Heart left ventricle (tissue), 16 donors: ENCODE results near the gene SSC5D. TPM values are rescaled to one million over a fixed set of nuclear protein-coding genes. Genes with fewer than 3 reads are reported as not detected.

ENCODE experiments used
- ATAC-seq, 4 donors: fragments of 200-7000 bp; cut with Tn5 transposase; one replicate each; pipeline ENCODE4 v1.9.1; 2020 to 2022; ENCODE audit warnings: moderate library complexity in 4 of 4, mild to moderate bottlenecking in 3 of 4, moderate number of reproducible peaks in 1 of 4
- DNase-seq, 5 donors: peaks; one replicate each; pipeline ENCODE4 v3.0.0-alpha.2; 2020
- H3K27ac ChIP-seq, 12 donors: fragments of 200-600 bp; sonication (generic) in 4 of 12; one replicate each; pipeline versions ENCODE4 v1.5.0 to v1.8.0; 2016 to 2022; ENCODE audit warnings: mild to moderate bottlenecking in 2 of 12
- H3K27me3 ChIP-seq, 9 donors: fragments of 200-600 bp; sonication (generic) in 2 of 9; one replicate each; pipeline versions ENCODE4 v1.5.1 to v1.8.0; 2016 to 2022; ENCODE audit warnings: mild to moderate bottlenecking in 3 of 9
- H3K36me3 ChIP-seq, 9 donors: fragments of 200-600 bp; sonication (generic) in 2 of 9; one replicate each; pipeline versions ENCODE4 v1.5.0 to v1.8.0; 2018 to 2022; ENCODE audit warnings: mild to moderate bottlenecking in 2 of 9
- H3K4me1 ChIP-seq, 12 donors: fragments of 200-600 bp; sonication (generic) in 4 of 12; one replicate each; pipeline versions ENCODE4 v1.5.0 to v1.8.0; 2016 to 2022; ENCODE audit warnings: mild to moderate bottlenecking in 3 of 12
- H3K4me3 ChIP-seq, 12 donors: fragments of 200-600 bp; sonication (generic) in 4 of 12; one replicate each; pipeline versions ENCODE4 v1.5.0 to v1.8.0; 2017 to 2022; ENCODE audit warnings: mild to moderate bottlenecking in 9 of 12, moderate library complexity in 4 of 12
- H3K9me3 ChIP-seq, 12 donors: fragments of 200-600 bp; sonication (generic) in 4 of 12; one replicate each; pipeline versions ENCODE4 v1.5.0 to v1.8.0; 2016 to 2022; ENCODE audit warnings: mild to moderate bottlenecking in 1 of 12
- CTCF ChIP-seq, 12 donors: fragments of 200-600 bp; sonication (generic) in 4 of 12; IDR thresholded peaks; one replicate each; pipeline versions ENCODE4 v1.5.0 to v1.8.0; 2018 to 2022; ENCODE audit warnings: antibody characterized with exemption in 12 of 12, mild to moderate bottlenecking in 5 of 12
- POLR2A ChIP-seq, 2 donors: fragments of 450-650 bp; IDR thresholded peaks; one replicate each; pipeline ENCODE4 v1.6.1; 2017; ENCODE audit warnings: antibody characterized with exemption in 2 of 2, mild to moderate bottlenecking in 2 of 2, moderate library complexity in 2 of 2
- WGBS, 4 donors: extraction: QIAGEN DNeasy Blood & Tissue Kit in 2 of 4; methylation state at CpG; one replicate each; pipeline versions ENCODE4 v1.1.5 to v1.1.7; 2013 to 2018; 5-methylcytosine and 5-hydroxymethylcytosine counted together
- intact Hi-C, 10 donors: fragments of 100-400 bp; cut with DNase I; formaldehyde crosslinking; loops; one replicate each; pipeline versions ENCODE4 v1.11.1 to v1.14.2; 2022
- polyA plus RNA-seq, 2 donors: library from polyadenylated mRNA; stranded (reverse); fragments of 200-250 nt; gene quantifications; one replicate each; pipeline ENCODE4 v1.2.3, GENCODE V29; 2013
- total RNA-seq, 9 donors: library from RNA; depleted of rRNA in 2 of 9; stranded (reverse); fragments of >200 nt in 2 of 9; fragmentation: NEBNext Ultra II Directional in 3 of 9; extraction: Animal tissue kit (Norgen Biotek cat#: 25700) in 3 of 9; gene quantifications; one replicate each; pipeline versions ENCODE4 v1.1.0 to v1.2.4, GENCODE V29; 2016 to 2023
- donor health status: ischemic (EF 13 %, LVEDD 7.1; RV severe dilation, severe dysfunction).
- donor health status: healthy with polysubstance abuse.
- donor health status: DM: no; HTN: yes; CAD: no.
- donor health status: DM: no; HTN: no; CAD: no.
- donor health status: ischemic (EF 25% LVEDD 6.9; RV normal size, moderate dysfunction).
- donor health status: ischemic (EF 25% LVEDD 5.7; RV mildly dilated, moderate dysfunction).
- donor health status: healthy.
- donor health status: DM: yes; HTN: yes; CAD: no.
- donor health status: ischemic (EF 35%, LVEDD 5.7; RV mildly dilated, moderate dysfunction).
- donor health status: nonischemic (EF 11% LVEDD 7.7; RV severe dilation, severe dysfunction).
- donor health status: DM: yes; HTN: yes; CAD: no.
- donor health status: PGD.
- donor health status: ischemic (EF 29% LVEDD 5.4; RV normal size, mild dysfunction).
- donor health status: nonischemic (EF 23%, LVEDD 6.1; RV moderate dilation, normal function).

Gene SSC5D
- total and polyA plus RNA-seq, 11 donors: 0.91 to 6.2 (median 3.1) TPM

GRCh38 chr19:55503157-55503501 lies 14.9 kb downstream of the SSC5D start:
- Histone ChIP-seq H3K4me1 (peaks cover 0 to 12% (median 5%) of the 10 kb centered on the region in 12 donors), H3K4me3 (peak overlapping the region in 2 of 12 donors; percentile 55 to 60), H3K27me3 (no peaks in the 10 kb centered on the region), H3K36me3 (peaks cover 0 to 39% (median 16%) of the 10 kb centered on the region in 9 donors), H3K27ac (no peak overlapping the region), H3K9me3 (no peaks in the 10 kb centered on the region)
- ATAC-seq: no peak
- intact Hi-C loops: loop anchor here in 7 of 10 donors (2.0 to 10.0 kb wide), 7 partner anchors 26 to 621 kb away; partner anchors contain the start of gene ZNF628 (in 1 of the 7)
- DNase-seq: no peak
- 80 to 91% (median 85%) methylated on average over 17 of the region's 17 CpGs for WGBS, 4 donors
- TF ChIP-seq POLR2A (IDR thresholded peaks at IDR 0.05) (no peak), CTCF (IDR thresholded peaks at IDR 0.05) (no peak)

- ATAC-seq (peak; percentile 95 to 99 (median 98)), DNase-seq (peak; percentile 93 to 98 (median 95))
- peaks cover 0 to 34% (median 16%) of the 10 kb centered on the region in 9 donors for H3K36me3 ChIP-seq
- H3K4me1 ChIP-seq: peaks cover 0 to 12% (median 5%) of the 10 kb centered on the region in 12 donors
- peak overlapping the region in 11 of 12 donors; percentile 47 to 83 (median 70) for H3K27ac ChIP-seq
- peak overlapping the region in 11 of 12 donors; percentile 30 to 64 (median 53) for H3K4me3 ChIP-seq
- H3K9me3 ChIP-seq: no peaks in the 10 kb centered on the region
- 11 to 17% (median 13%) methylated on average over 51 to 64 of the region's 64 CpGs for WGBS, 4 donors
- no peaks in the 10 kb centered on the region for H3K27me3 ChIP-seq
- TF ChIP-seq POLR2A (IDR thresholded peaks at IDR 0.05) (no peak), CTCF (IDR thresholded peaks at IDR 0.05) (peak; percentile 98 to 100 (median 99))
- intact Hi-C loops: loop anchor here (1.0 to 10.0 kb wide), 11 partner anchors 27 to 621 kb away; partner anchors contain the start of gene ZNF628 (in 1 of the 10)
Observed at GRCh38 chr19:55503502-55504251, 15.4 kb downstream of the SSC5D start.

- intact Hi-C loops: loop anchor here (1.0 to 10.0 kb wide), 10 partner anchors 36 to 622 kb away; no protein-coding TSS in a partner anchor
- no peak for DNase-seq
- no peak for TF ChIP-seq POLR2A (IDR thresholded peaks at IDR 0.05)
- TF ChIP-seq CTCF (IDR thresholded peaks at IDR 0.05): peak in 1 of 12 donors; percentile 49
- H3K4me1 ChIP-seq: peaks cover 0 to 12% (median 5%) of the 10 kb centered on the region in 12 donors
- peak overlapping the region in 7 of 12 donors; percentile 62 to 83 (median 76) for H3K27ac ChIP-seq
- no peak for ATAC-seq
- 30 to 36% (median 33%) methylated on average over 13 of the region's 13 CpGs for WGBS, 4 donors
- H3K4me3 ChIP-seq: peak overlapping the region in 10 of 12 donors; percentile 42 to 64 (median 54)
- no peaks in the 10 kb centered on the region for H3K27me3 ChIP-seq
- no peaks in the 10 kb centered on the region for H3K9me3 ChIP-seq
- peaks cover 0 to 29% (median 16%) of the 10 kb centered on the region in 9 donors for H3K36me3 ChIP-seq
Observed at GRCh38 chr19:55504252-55504603, 16.0 kb downstream of the SSC5D start.

GRCh38 chr19:55504981-55505380 lies 16.7 kb downstream of the SSC5D start:
- peaks cover 0 to 22% (median 12%) of the 10 kb centered on the region in 9 donors for H3K36me3 ChIP-seq
- no peaks in the 10 kb centered on the region for H3K27me3 ChIP-seq
- peaks cover 0 to 12% (median 5%) of the 10 kb centered on the region in 12 donors for H3K4me1 ChIP-seq
- no peak overlapping the region for H3K27ac ChIP-seq
- intact Hi-C loops: loop anchor here (1.0 to 10.0 kb wide), 10 partner anchors 37 to 623 kb away; no protein-coding TSS in a partner anchor
- DNase-seq: no peak
- WGBS, 4 donors: 87 to 91% (median 89%) methylated on average over 11 of the region's 11 CpGs
- TF ChIP-seq POLR2A (IDR thresholded peaks at IDR 0.05) (no peak), CTCF (IDR thresholded peaks at IDR 0.05) (no peak)
- H3K9me3 ChIP-seq: no peaks in the 10 kb centered on the region
- no peak overlapping the region for H3K4me3 ChIP-seq
- ATAC-seq: no peak
